Measurements from ENCODE around the gene NTF4.

NTF4 gene, protein sequence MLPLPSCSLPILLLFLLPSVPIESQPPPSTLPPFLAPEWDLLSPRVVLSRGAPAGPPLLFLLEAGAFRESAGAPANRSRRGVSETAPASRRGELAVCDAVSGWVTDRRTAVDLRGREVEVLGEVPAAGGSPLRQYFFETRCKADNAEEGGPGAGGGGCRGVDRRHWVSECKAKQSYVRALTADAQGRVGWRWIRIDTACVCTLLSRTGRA
- 0 reads per million in 4 experiments for total RNA-seq

DNA sequence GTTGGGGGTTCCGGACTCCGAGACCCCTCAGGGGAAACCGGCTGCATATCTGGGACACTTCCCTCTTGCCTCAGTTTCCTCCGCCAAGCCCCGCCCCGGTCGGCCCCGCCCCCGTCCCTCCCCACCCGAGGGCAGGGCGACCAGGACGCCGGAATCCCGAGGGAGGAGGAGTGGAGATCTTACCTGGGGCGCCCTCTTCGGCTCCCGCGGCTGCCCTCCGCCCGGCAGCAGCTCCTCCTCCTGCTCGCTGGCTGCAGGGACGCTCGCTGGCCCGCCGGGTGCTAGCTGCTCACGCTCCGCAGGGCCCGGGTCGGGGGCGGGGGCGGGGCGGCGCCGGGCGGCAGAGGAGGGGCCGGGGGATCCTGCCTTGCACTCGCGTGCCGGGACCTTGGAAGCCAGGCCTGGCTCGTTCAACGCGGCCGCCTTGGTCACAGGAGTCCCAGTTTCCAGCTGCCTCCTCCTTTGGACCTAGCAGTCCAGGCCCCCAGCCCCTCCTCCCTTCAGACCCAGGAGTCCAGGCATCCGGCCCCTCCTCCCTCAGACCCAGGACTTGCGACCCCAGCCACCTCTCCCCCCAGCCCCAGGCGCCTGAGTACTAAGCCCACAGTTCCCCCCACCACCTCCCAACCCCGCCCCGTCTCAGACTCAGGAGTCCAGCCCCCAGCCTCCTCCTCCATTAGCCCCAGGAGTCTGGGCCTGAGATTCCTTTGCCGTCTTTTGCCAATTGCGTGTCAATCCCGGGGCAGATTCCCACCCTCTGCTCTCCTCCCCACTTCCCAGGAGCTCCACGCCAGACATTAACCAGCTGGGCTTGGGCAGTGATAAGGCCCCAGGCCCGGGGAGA is at the start of gene NTF4:
TSS of gene NTF4 (minus strand) at position 51 of the 844 bp plus-strand sequence. CDS start 2,821 bp downstream, outside the sequence.
- DNase-seq: no peak

DNA sequence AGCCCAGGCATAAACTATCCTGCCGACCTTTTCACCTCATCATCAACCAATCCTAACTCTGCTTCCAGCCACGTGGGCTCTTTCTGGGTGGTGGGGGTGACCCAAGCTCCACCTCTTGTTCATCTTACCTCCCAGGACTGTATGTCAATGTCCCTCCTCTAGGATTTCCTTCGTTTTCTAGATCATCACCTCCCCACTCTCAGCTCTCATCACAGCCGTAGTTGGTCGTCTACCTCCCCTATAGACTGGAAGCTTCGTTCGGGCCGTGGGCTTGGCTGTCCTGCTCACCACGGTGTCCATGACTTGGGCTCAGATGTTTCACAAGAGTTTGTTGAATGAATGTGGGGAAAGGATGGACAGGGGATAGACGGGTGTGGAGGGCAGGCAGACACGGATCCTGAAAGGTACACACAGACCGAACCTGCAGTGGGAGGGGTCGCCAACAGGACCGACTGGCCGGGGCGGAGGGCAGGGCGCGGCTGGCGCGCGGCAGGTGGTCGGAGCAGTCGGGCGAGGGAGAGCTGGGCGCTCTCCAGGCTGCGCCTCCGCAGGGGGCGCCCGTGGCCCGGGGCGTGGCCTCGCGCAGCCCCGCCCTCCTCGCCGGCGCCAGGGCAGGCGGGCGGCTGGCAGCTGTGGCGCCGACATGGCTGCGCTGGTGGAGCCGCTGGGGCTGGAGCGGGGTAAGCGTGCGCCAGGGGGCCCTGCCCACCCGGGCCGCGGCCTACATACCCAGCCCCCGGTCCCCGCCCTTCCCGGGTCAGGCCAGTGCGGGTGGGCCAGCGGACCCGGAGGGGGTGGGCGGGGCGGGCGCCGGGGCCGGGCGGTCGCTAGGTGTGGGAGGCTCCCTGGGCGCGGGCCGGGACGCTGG is 49.4 kb upstream of the NTF4 start, which contains the start of gene LIN7B:
TSS of gene LIN7B (plus strand) at position 609 of the 868 bp plus-strand sequence. CDS start at position 644, 35 bp downstream.
- DNase-seq: peak; percentile 62

DNA sequence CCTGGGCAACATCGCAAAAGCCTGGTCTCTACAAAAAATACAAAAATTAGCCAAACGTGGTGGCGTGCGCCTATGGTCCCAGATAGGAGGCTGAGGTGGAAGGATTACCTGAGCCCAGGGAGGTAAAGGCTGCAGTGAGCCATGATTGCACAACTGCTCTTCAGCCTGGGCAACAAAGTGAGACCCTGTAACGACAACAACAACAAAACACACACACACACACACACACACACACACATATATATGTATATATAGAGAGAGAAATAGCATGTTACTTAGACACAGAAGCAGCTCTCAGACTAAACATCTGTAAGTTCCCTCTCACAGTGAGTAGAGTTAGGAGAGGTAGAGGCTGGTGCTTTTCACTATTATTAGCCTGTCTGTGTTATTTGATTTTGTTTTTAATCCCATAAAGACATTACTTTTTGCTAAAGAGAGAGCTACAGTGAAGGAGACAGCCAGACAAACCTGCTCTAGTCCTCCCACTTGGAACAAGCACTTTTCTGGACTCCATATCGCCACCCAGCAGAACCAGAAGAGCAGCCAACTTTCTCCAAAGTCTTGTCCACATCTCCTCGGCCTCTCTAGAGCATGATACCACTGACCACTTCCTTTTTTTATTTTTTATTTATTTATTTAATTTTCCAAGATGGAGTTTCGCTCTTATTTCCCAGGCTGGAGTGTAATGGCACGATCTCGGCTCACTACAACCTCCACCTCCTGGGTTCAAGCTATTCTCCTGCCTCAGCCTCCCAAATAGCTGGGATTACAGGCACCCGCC is 46.8 kb upstream of the NTF4 start:
- DNase-seq: no peak

DNA sequence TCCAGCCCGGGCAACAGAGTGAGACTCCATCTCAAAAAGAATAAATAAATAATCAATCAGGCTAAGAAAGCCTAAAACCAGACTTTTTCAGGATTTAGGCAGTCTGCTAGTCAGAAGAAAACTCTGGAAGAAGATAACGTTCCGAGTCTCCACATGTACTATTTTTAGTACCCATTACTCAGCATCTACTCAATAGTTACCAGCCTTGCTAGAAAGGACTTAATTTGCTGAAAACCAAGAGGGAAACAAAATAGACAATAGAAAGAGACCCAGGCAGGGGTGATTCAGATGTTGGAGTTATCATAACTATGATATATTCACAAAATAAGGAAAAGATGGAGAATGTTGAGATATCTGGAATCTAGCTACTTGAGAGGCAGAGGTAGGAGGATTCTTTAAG is 45.9 kb upstream of the NTF4 start:
- no peak for DNase-seq

DNA sequence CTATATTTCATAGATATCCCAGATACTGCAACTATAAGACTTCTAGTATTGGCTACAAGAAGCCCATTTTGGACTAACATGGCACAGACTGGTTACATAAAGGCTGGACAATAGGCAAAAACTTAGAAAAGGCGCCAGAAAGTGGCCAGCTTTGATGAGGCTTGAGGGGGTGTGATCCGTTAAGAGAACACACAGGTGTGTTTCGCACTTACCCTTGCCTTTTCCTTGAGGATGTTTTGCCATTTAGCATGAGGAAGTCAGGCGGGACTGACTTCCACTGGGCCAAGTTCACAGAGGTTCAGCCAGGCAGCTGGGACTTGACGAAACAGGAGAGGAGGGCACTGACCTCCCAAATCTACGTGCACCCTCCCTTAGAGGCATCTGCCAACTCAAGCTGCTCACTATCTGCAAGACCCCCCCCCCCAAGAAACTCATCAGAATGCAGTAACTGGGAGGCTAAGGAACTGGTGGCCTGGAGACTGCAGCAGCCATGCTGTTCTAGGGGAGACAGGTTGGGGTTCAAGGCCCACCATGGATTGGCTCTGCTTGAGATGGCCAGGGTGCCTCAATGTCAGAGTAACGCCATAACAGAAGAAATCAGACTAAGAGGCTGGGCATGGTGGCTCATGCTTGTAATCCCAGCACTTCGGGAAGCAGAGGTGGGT is 45.1 kb upstream of the NTF4 start:
- no peak for DNase-seq

DNA sequence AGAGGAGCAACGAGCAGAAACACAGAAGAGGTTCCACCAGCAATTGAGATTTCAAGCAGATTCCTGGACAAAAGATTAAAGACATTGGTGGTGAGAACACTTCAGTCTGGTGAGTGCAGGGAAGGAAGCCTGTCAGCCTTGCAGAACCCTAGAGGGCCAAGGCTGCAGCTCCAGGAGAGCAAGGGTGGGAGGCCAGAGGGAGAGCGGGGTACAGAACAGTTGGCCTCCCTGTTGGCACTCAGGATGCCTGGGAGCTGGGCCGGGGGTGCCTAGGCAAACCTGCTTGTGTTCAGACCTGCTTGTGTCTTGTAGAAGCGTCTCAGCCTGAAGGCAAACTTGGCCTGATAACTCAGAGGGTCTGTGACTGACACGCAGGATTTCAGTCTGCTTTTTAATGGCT is 44.4 kb upstream of the NTF4 start:
- no peak for DNase-seq

DNA sequence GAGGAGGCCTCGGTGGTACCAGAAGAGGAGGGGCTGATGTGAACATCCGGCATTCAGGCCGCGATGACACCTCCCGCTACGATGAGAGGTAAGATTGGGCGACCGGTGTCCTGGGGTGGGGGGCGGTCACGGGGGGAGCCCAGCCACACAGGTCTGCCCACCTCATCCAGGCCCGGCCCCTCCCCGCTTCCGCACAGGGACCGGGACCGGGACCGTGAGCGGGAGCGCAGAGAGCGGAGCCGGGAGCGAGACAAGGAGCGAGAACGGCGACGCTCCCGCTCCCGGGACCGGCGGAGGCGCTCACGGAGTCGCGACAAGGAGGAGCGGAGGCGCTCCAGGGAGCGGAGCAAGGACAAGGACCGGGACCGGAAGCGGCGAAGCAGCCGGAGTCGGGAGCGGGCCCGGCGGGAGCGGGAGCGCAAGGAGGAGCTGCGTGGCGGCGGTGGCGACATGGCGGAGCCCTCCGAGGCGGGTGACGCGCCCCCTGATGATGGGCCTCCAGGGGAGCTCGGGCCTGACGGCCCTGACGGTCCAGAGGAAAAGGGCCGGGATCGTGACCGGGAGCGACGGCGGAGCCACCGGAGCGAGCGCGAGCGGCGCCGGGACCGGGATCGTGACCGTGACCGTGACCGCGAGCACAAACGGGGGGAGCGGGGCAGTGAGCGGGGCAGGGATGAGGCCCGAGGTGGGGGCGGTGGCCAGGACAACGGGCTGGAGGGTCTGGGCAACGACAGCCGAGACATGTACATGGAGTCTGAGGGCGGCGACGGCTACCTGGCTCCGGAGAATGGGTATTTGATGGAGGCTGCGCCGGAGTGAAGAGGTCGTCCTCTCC is 43.2 kb upstream of the NTF4 start:
- DNase-seq: no peak

DNA sequence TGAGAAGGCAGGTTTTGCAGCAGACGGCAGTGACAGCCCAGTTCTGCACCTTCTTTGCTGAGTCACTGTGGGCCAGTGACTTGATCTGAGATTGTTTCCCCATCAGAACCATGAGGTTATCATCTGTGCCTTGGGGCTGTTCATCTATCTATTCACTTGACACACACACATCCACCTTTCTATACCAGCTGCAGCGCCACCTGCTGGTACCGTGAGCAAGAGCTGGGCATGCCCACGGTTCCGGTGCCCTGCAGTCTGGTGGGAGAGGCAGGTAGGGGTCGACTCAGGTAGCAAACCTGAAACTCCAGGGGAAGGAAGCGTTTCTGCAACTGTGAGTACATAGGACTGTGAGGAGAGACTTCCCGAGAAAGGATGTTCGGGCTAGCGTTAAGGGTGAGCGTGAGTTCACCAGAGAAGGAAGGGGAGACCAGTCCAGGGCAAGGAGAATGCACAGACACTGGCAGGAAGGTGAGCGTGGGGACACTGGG is 42.1 kb upstream of the NTF4 start:
- peak; percentile 50 for DNase-seq

DNA sequence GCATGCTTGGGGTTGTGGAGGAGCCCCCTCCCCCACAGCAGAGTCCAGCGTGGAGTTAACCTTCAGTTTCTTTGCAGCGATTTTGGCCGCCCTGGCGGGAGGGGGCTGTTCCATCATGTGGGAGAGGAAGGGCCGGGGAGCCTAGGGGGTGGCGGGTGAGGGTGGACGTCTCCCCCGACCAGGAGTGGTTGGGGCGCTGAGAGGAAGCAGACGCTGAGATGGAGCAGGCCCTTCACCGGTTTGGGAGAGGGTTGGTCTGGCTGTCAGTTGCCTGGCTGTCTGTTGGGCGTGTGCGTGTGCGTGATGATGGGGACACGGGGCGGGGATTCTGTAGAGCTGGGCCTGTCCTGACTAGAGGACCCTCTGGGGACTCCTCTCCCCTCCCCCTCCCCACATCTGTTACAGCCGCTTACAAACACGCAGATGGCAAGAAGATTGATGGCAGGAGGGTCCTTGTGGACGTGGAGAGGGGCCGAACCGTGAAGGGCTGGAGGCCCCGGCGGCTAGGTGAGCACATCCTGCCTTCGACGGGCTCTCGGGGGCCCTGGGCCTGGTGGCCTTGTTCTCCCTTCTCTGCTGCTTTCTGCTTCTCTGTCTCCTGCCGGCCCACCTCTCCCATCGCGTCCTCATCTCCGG is 39.7 kb upstream of the NTF4 start:
- DNase-seq: no peak

DNA sequence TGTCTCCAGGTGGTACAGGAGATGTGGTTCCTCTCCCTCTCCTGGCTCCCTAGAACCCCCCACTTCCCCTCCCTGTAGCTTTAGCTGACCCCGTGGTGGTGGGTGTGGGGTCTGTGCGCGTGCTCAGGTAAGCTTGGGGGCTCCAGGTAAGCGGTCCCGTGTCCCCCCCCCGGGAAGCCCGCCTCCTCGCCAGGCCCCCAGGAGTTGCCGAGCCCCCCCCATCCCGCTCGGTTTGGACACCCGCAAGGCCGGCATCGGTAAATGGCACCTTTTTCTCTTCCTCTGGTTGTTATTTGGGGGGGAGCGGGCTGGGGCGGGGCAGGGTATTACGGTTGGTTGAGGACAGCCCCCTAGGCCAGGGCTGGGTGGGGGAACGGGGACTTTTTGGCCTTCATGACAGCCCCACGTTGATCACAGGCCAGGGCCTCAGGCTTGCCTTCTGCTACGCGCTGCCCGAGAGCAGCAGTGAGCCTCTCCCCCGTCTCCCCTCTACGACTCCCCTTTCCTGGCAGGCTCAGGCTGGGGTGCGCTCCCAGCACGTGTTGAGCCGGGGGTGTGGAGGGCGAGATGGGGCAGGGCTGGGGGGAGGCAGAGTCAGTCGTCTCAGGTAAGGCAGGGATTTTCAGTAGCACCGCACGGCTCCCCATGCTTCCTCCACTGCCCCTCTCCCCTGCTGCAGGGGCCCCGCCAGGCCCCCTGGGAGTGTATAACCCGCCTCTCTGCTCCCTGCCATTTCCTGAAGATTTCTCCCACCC is 38.9 kb upstream of the NTF4 start:
- DNase-seq: no peak

DNA sequence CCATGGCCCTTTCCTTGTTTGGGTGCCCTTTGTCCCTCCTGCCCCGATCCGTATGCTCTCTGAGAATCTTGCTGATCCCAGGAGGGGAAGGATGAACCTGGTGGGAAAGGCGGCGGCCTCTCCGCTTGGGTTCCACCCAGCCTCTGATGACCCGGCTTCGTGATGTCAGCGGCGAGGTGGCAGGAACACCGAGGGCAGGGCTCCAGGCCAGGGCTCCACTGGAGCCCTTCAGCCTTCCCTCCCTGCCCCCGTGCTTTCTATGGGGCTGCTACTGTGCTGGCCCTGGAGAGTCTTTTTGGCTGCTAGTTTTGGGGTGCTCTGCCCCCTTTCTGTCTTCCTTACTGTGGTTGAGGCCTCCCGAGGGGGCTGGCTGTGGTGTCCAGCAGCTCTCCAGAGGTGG is 37.7 kb upstream of the NTF4 start:
- no peak for DNase-seq

DNA sequence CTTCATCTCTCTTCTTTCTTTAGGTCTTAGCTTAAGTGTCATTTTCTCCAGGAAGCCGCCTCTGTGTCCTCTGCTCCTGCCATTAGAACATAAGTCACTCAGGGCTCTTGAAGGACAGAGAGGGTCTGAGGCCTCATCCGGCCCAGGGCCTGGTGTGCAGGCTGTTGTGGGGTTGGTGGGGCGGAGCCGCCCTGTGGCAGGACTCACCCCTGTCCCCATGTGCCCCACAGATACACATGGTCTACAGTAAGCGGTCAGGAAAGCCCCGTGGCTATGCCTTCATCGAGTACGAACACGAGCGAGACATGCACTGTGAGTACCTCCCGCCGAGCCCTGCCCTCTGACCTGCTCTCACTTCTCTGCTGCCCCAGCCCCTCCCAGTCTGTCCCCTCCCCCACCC is 36.5 kb upstream of the NTF4 start:
- DNase-seq: no peak

DNA sequence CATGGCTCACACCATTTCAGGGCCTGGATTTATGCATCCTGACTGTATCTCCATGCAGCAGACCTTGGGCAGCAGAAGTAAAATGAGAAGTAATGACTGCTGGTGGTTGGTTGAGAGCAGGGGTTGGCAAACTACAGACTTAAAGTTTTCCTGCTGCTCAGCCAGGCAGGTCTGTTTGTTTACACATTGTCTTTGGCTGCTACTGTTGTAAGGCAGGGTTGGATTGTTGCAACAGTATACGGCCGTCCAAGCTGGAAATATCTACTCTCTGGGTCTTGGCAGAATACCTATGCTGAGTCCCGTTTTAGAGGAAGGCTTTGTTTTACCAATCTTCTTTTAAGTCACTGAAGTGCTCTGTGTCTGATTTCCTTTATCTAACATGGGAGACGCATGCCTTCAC is 34.2 kb upstream of the NTF4 start:
- DNase-seq: no peak

DNA sequence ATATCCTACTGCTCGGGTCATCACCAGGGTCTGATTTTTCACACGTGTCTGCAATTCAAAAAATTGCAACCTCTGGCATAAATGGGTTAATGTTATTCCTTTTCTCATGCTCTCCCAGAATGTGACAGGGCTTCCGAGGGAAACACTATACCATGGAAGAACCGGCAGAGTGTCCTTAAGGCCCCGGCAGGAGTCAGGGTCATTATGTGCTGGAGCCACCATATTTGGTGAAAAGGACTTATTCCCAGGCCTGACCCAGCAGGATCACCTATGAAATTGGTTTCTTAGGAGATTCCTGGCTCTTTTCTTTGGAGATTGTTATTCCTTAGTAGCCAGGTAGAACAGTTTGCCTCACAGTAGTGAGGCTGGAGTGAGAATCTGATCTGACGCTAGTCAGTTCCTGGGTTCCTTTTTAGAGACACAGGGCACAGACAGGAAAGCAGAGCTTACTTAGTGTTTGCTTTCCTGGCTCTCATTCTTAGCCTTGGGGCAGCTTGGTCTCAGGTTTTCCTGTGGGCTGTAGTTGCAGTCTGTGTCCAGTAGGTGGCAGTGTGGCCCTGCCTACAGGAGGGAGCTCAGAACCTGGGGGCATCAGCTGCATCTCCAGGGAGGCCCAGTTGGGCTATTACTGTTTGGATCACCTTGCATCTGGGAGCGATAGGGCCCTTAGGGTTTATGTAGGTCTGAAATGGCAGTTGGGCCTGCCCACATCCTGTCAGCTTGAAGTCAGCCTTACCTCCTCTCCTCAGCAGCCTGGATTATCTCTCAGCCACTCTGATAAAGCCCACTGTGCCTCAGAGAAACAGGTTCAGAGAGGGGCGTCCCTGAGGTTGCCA is 33.1 kb upstream of the NTF4 start:
- DNase-seq: peak; percentile 67

DNA sequence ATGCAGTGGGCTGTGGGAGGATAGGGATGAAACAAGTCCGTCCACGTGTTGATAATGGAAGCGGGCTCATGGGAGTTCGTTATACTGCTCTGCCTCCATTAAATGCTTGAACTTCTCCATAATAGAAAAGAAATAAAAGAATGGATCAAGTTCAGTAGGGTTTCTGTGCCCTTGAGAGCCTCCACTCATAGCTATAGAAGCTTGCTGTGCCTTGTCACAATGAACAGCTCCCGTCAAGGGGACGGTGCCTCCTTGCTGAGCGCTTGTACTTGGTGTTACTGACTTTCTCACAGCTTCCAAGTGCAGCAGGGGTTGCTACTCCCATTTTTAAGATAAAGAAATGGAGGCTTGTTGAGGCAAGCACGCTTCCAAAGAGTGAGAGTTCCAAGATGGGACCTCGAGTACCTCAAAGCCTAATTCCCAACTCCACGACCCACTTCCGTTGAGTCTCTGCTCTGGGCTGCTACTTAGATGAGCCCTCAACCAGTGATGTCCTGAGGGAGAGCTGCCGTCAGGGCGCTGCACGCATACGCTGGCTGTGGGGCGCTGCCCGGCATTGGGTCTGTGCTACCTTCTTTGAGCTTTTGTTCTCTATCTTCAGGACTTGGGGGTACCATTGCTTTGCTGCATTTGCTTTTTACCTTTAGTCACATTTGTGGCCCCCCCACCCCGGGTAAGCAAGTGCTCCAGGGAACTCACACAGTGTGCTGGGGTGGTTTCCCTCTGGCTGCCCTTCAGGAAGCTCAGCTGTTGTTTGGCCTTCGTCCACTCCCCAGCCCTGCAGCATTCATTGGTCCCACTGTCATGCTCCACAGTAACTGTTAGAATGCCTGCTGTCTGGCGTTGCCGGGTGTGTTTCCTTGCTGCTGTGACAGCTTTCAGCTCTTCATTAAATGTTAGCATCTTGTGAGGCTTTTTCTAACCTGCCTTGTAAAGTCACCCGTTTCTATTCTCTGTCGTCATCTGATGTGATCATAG is 30.2 kb upstream of the NTF4 start:
- DNase-seq: no peak

DNA sequence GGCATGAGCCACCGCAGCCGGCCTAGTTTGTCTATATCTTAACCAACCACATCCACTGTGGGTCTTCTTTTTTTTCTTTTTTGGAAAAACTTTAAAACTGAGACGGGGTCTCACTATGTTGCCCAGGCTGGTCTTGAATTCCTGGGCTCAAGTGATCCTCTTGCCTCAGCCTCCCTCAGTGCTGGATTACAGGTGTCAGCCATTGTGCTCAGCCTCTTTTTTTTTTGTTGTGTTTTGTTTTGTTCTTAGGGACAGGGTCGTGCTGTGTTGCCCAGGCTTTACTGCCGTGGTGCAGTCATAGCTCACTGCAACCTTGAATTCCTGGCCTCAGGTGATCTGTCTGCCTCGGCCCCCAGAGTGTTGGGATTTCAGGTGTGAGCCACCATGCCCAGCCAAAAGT is 28.1 kb upstream of the NTF4 start:
- DNase-seq: no peak

DNA sequence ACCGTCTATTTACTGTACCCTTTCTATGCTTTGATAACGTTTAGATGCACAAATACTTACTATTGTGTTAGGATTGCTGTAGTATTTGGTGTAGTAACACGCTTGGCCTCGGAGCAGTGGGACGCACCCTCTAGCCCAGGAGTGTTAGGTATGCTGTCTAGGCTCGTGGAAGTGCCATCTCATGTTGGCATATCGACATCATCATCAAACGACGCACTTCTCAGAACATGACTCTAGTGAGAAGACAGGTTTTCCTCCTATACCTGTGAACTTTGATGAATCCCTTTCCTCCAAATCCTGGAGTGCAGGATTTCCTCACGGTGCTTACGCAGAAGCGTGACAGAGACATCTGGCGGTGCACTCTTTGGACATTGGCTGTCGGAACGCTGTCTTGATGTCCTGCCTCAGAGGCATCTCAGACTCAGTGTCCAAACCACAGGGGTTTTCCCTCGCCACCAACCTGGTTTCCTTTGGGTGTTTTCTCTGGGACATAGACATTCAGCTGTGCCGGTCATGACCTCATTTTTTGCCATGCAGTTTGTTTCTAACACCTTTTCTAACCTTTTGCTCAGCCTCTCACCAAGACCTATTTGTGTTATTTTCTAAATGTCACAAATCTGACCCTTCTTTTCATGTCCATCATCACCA is 26.9 kb upstream of the NTF4 start:
- no peak for DNase-seq

Data from effector CD8-positive, alpha-beta T cell (primary cell).